IMR-90 (cell line): Measurements from ENCODE around the gene SPAG9. TPM values are rescaled to one million over a fixed set of nuclear protein-coding genes. Genes with fewer than 3 reads are reported as not detected.
A peak's percentile ranks its signal among the peaks of the same experiment; 100 is the strongest.

ENCODE experiments used
- ATAC-seq: fragments of 200-7000 bp; cut with Tn5 transposase; 2 replicates; pipeline ENCODE4 v1.9.1; 2020; ENCODE audit warnings: low read depth, mild to moderate bottlenecking, moderate library complexity
- BruUV-seq: library from RNA; stranded (reverse); fragments of 400-500 nt; replicated peaks from 2 replicates; lab custom pipeline; 2021; lab: Mats Ljungman, UMichigan
- CTCF ChIA-PET: fragments of 300-600 bp; formaldehyde crosslinking; extraction: SDS; loops from one replicate; lab custom pipeline; 2021; ENCODE audit warnings: antibody characterized with exemption; lab: Yijun Ruan, JAX
- POLR2A ChIA-PET: fragments of 300-600 bp; sonication (Branson Sonifier 250); formaldehyde crosslinking; loops from one replicate; lab custom pipeline; 2022; ENCODE audit warnings: antibody characterized with exemption; ENCODE audit not compliant: unreplicated experiment; lab: Charles Lee
- DNase-seq: peaks from one replicate; pipeline ENCODE4 v3.0.0; 2013
- H2AFZ ChIP-seq: replicated peaks from 2 replicates; pipeline ENCODE3; 2013; ENCODE audit warnings: low read length, mild to moderate bottlenecking; ENCODE audit not compliant: poor library complexity
- H2AK5ac ChIP-seq: 2 replicates; pipeline ENCODE4 v1.6.1; 2013; ENCODE audit warnings: low read depth, low read length, inconsistent platforms
- H2AK9ac ChIP-seq: replicated peaks from 2 replicates; pipeline ENCODE3; 2013; ENCODE audit warnings: mild to moderate bottlenecking, low read depth, low read length, moderate library complexity; ENCODE audit not compliant: poor library complexity
- H2BK120ac ChIP-seq: 2 replicates; pipeline ENCODE4 v1.6.1; 2013; ENCODE audit warnings: low read depth, low read length, inconsistent platforms
- H2BK15ac ChIP-seq: 3 replicates; pipeline ENCODE4 v1.6.1; 2013; ENCODE audit warnings: low read depth, low read length, inconsistent platforms
- H2BK20ac ChIP-seq: 2 replicates; pipeline ENCODE4 v1.6.1; 2013; ENCODE audit warnings: low read depth, mild to moderate bottlenecking, inconsistent platforms, low read length, moderate library complexity
- H2BK5ac ChIP-seq: 2 replicates; pipeline ENCODE4 v1.6.1; 2013; ENCODE audit warnings: mild to moderate bottlenecking, low read depth, low read length, inconsistent platforms; ENCODE audit not compliant: poor library complexity, severe bottlenecking
- H3K14ac ChIP-seq: replicated peaks from 2 replicates; pipeline ENCODE4 v1.6.1; 2013; ENCODE audit warnings: low read depth, low read length, inconsistent platforms
- H3K18ac ChIP-seq: 2 replicates; pipeline ENCODE4 v1.6.1; 2013; ENCODE audit warnings: low read depth, low read length, control low read depth
- H3K23ac ChIP-seq: 2 replicates; pipeline ENCODE4 v1.6.1; 2013; ENCODE audit warnings: low read depth, low read length, inconsistent platforms
- H3K27ac ChIP-seq: 2 replicates; pipeline ENCODE4 v1.5.1; 2013; ENCODE audit warnings: mild to moderate bottlenecking, control low read depth, low read length; ENCODE audit not compliant: insufficient read depth
- H3K27me3 ChIP-seq: 2 replicates; pipeline ENCODE4 v1.6.1; 2013; ENCODE audit warnings: low read length; ENCODE audit not compliant: control insufficient read depth, insufficient read depth
- H3K36me3 ChIP-seq: 2 replicates; pipeline ENCODE4 v1.6.1; 2013; ENCODE audit warnings: low read length, mixed read lengths; ENCODE audit not compliant: control insufficient read depth, insufficient read depth
- H3K4ac ChIP-seq: 2 replicates; pipeline ENCODE4 v1.6.1; 2013; ENCODE audit warnings: low read depth, low read length, inconsistent platforms
- H3K4me1 ChIP-seq: 2 replicates; pipeline ENCODE4 v1.6.1; 2013; ENCODE audit warnings: low read length, mixed read lengths; ENCODE audit not compliant: control insufficient read depth, insufficient read depth
- H3K4me2 ChIP-seq: 2 replicates; pipeline ENCODE4 v1.6.1; 2013; ENCODE audit warnings: low read depth, mild to moderate bottlenecking, control low read depth, low read length, moderate library complexity
- H3K4me3 ChIP-seq: 2 replicates; pipeline ENCODE4 v1.5.1; 2013; ENCODE audit warnings: low read depth, mild to moderate bottlenecking, control low read depth, low read length, moderate library complexity; ENCODE audit not compliant: insufficient read depth
- H3K56ac ChIP-seq: 2 replicates; pipeline ENCODE4 v1.6.1; 2013; ENCODE audit warnings: low read length, inconsistent platforms; ENCODE audit not compliant: insufficient read depth; ENCODE audit errors: extremely low read depth
- H3K79me1 ChIP-seq, 2 experiments: 2 replicates each; pipeline ENCODE4 v1.6.1; 2013; ENCODE audit warnings: low read length in 2 of 2, inconsistent platforms in 1 of 2, low read depth in 1 of 2
- H3K9ac ChIP-seq: 2 replicates; pipeline ENCODE4 v1.6.1; 2013; ENCODE audit warnings: low read depth, low read length, control low read depth
- H3K9me1 ChIP-seq: 2 replicates; pipeline ENCODE4 v1.6.1; 2013; ENCODE audit warnings: low read length, inconsistent platforms; ENCODE audit not compliant: insufficient read depth
- H3K9me3 ChIP-seq: 2 replicates; pipeline ENCODE4 v1.6.1; 2013; ENCODE audit warnings: low read length; ENCODE audit not compliant: control insufficient read depth, insufficient read depth
- H4K20me1 ChIP-seq: 2 replicates; pipeline ENCODE4 v1.6.1; 2013; ENCODE audit warnings: low read length, inconsistent platforms; ENCODE audit not compliant: insufficient read depth
- H4K5ac ChIP-seq: 2 replicates; pipeline ENCODE4 v1.6.1; 2013; ENCODE audit warnings: mild to moderate bottlenecking, low read depth, low read length, control low read depth
- H4K8ac ChIP-seq, 2 experiments: 2 replicates each; pipeline ENCODE4 v1.6.1; 2013; ENCODE audit warnings: low read depth in 2 of 2, low read length in 2 of 2, control low read depth in 1 of 2, inconsistent platforms in 1 of 2
- H4K91ac ChIP-seq: 2 replicates; pipeline ENCODE4 v1.6.1; 2013; ENCODE audit warnings: low read depth, low read length, inconsistent platforms; ENCODE audit not compliant: insufficient read depth
- BHLHE40 ChIP-seq: fragments of 150-350 bp; IDR thresholded peaks from 2 replicates; pipeline ENCODE4 v1.6.1; 2016; ENCODE audit warnings: mild to moderate bottlenecking, low read depth, low read length
- CEBPB ChIP-seq: IDR thresholded peaks from 2 replicates; pipeline ENCODE4 v1.6.1; 2012; ENCODE audit warnings: low read depth, low read length, improper control_type of control experiment
- CHD1 ChIP-seq: IDR thresholded peaks from 2 replicates; pipeline ENCODE4 v1.6.1; 2012; ENCODE audit warnings: low read depth, low read length, improper control_type of control experiment
- CTCF ChIP-seq: conservative IDR thresholded peaks from 2 replicates; pipeline ENCODE4 v1.5.1; 2012; ENCODE audit warnings: mild to moderate bottlenecking, low read depth, low read length, improper control_type of control experiment
- ELK1 ChIP-seq: fragments of 150-350 bp; IDR thresholded peaks from 2 replicates; pipeline ENCODE4 v1.6.1; 2016; ENCODE audit warnings: low read depth, mild to moderate bottlenecking, low read length, moderate library complexity, borderline replicate concordance
- FOS ChIP-seq: fragments of 150-350 bp; IDR thresholded peaks from 2 replicates; pipeline ENCODE4 v1.6.1; 2016; ENCODE audit warnings: low read depth, low read length
- MAFK ChIP-seq: IDR thresholded peaks from 2 replicates; pipeline ENCODE4 v1.6.1; 2012; ENCODE audit warnings: low read depth, low read length, improper control_type of control experiment
- MAZ ChIP-seq: IDR thresholded peaks from 2 replicates; pipeline ENCODE4 v1.6.1; 2012; ENCODE audit warnings: low read depth, mild to moderate bottlenecking, low read length, improper control_type of control experiment, moderate library complexity, borderline replicate concordance
- MXI1 ChIP-seq: IDR thresholded peaks from 2 replicates; pipeline ENCODE4 v1.6.1; 2012; ENCODE audit warnings: low read depth, mild to moderate bottlenecking, low read length, moderate library complexity, borderline replicate concordance
- RAD21 ChIP-seq: IDR thresholded peaks from 2 replicates; pipeline ENCODE4 v1.6.1; 2012; ENCODE audit warnings: low read length, improper control_type of control experiment
- RCOR1 ChIP-seq: IDR thresholded peaks from 2 replicates; pipeline ENCODE4 v1.6.1; 2012; ENCODE audit warnings: mild to moderate bottlenecking, low read length, improper control_type of control experiment; ENCODE audit not compliant: insufficient replicate concordance
- RFX5 ChIP-seq: IDR thresholded peaks from 2 replicates; pipeline ENCODE4 v1.8.0; 2012; ENCODE audit warnings: low read depth, mild to moderate bottlenecking, low read length, moderate library complexity
- SMC3 ChIP-seq: fragments of 150-350 bp; IDR thresholded peaks from 2 replicates; pipeline ENCODE4 v1.6.1; 2016; ENCODE audit warnings: low read depth, mild to moderate bottlenecking, antibody characterized with exemption, low read length, moderate library complexity
- USF2 ChIP-seq: fragments of 150-350 bp; IDR thresholded peaks from 2 replicates; pipeline ENCODE4 v1.6.1; 2017; ENCODE audit warnings: mild to moderate bottlenecking, antibody characterized with exemption, low read length, low read depth
- WGBS, 2 experiments: methylation state at CpG; one replicate each; pipeline versions ENCODE4 v1.1.5 to v1.1.7; 2013; ENCODE audit warnings: missing lambda C conversion rate in 2 of 2; ENCODE audit not compliant: insufficient read length in 1 of 2; ENCODE audit errors: extremely low coverage in 2 of 2; 5-methylcytosine and 5-hydroxymethylcytosine counted together
- dilution Hi-C: fragments of 300-500 bp; cut with HindIII; formaldehyde crosslinking; loops from one replicate; pipeline ENCODE4 v1.14.3; 2018; ENCODE audit warnings: low sequenced_read_pairs; ENCODE audit not compliant: unreplicated experiment
- in situ Hi-C: fragments of 300-500 bp; cut with MboI; formaldehyde crosslinking; loops from 3 replicates; pipeline ENCODE4 v1.14.3; 2019; ENCODE audit warnings: low sequenced_read_pairs, inconsistent platforms, mixed read lengths
- intact Hi-C: fragments of 100-400 bp; cut with micrococcal nuclease; formaldehyde crosslinking; loops from 2 replicates; pipeline ENCODE4 v1.10.0; 2022
- polyA plus RNA-seq, 3 experiments: library from polyadenylated mRNA; depleted of rRNA; stranded (reverse); fragments of >200 nt; gene quantifications; 2 replicates each; pipeline ENCODE4 v1.2.3, GENCODE V29; 2012; ENCODE audit warnings: low replicate concordance in 1 of 3
- total RNA-seq: library from RNA; depleted of rRNA; stranded (reverse); fragments of >200 nt; gene quantifications from 2 replicates; pipeline ENCODE4 v1.2.3, GENCODE V29; 2012

SPAG9 gene
- total and polyA plus RNA-seq, 2 of the 4 experiments (the other 2 are of a cell fraction): 26.7 to 75.5 TPM

GRCh38 chr17:51155416-51155815, 34.7 kb upstream of the SPAG9 start:
- dilution Hi-C loops (no loop called here), in situ Hi-C loops (no loop called here), intact Hi-C loops (no loop called here)
- Histone ChIP-seq H3K56ac (no peak overlapping the region), H2AK9ac (peak overlapping the region; percentile 37), H3K18ac (no peak overlapping the region), H2BK20ac (no peak overlapping the region), H2BK15ac (no peak overlapping the region), H2AFZ (no peak overlapping the region), H3K23ac (no peak overlapping the region; the same call in 1 of the 2 replicates), H3K4me2 (no peak overlapping the region), H2BK120ac (no peak overlapping the region), H4K8ac (no peak overlapping the region), H4K20me1 (peaks cover 9% of the 10 kb centered on the region; the same call in 1 of the 2 replicates), H3K4ac (no peak overlapping the region), H3K27ac (no peak overlapping the region), H2BK5ac (no peak overlapping the region), H3K14ac (no peak overlapping the region), H3K4me1 (no peaks in the 10 kb centered on the region), H3K9me1 (peaks cover 3% of the 10 kb centered on the region; the same call in 1 of the 2 replicates), H3K79me1 (peaks cover 24 to 57% of the 10 kb centered on the region in 2 experiments; a peak in 3 of 4 replicates), H3K9me3 (no peaks in the 10 kb centered on the region), H3K36me3 (peaks cover 9% of the 10 kb centered on the region), H4K91ac (no peak overlapping the region), H2AK5ac (no peak overlapping the region), H3K4me3 (no peak overlapping the region), H3K27me3 (no peaks in the 10 kb centered on the region), H4K5ac (no peak overlapping the region), H3K9ac (no peak overlapping the region)
- WGBS, 2 experiments: no CpG with 5 or more reads among the region's 8 CpGs
- ChIA-PET CTCF (no interaction called here), POLR2A (no interaction called here)
- DNase-seq (no peak), ATAC-seq (no peak)
- TF ChIP-seq SMC3 (no peak), MAZ (no peak), ELK1 (no peak), RCOR1 (no peak), CTCF (no peak), RFX5 (no peak), RAD21 (no peak), USF2 (no peak), BHLHE40 (no peak), FOS (no peak), CEBPB (no peak), CHD1 (no peak), MXI1 (no peak), MAFK (no peak)
- BruUV-seq: no TSS peak
